Activated CD4-positive, alpha-beta T cell treated with anti-CD3 and anti-CD28 coated beads, Interleukin-2, amount 50 U/mL, for 1 hour (primary cell): Measurements from ENCODE around the gene EFHD1.
"Not testable (repeated sequence)": the region's sequence is repeated elsewhere in the genome, so short reads cannot be mapped to it uniquely, and the experiment has no call there.

Experiments
- DNase-seq: peaks from one replicate; pipeline ENCODE4 v3.0.0-alpha.2; 2020

Gene EFHD1

GRCh38 chr2:232655392-232655791 lies 22.0 kb downstream of the EFHD1 start:
- DNase-seq: no peak

- DNase-seq: no peak
Measured at GRCh38 chr2:232658217-232658785, 24.9 kb downstream of the EFHD1 start.

DNA sequence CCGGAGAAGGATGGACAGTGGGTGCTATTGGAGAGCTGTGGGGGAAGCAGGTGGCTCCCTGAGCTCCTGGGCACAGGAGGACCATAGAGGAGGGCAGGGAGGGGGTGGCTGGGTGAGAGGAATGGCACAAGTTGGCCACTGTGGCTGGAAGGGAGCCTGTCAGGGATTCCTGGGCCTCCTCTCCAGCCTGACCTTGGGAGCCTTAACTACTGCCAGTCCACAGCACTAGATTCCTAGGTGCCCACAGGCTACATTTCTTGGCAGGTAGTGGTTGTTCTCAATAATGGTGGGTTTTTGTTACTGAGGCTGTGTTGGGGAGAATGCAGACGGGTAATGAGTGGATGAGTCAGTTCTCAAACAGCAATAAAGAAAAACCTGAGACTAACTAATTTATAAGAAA lies 26.0 kb downstream of the EFHD1 start:
- no peak for DNase-seq

DNA sequence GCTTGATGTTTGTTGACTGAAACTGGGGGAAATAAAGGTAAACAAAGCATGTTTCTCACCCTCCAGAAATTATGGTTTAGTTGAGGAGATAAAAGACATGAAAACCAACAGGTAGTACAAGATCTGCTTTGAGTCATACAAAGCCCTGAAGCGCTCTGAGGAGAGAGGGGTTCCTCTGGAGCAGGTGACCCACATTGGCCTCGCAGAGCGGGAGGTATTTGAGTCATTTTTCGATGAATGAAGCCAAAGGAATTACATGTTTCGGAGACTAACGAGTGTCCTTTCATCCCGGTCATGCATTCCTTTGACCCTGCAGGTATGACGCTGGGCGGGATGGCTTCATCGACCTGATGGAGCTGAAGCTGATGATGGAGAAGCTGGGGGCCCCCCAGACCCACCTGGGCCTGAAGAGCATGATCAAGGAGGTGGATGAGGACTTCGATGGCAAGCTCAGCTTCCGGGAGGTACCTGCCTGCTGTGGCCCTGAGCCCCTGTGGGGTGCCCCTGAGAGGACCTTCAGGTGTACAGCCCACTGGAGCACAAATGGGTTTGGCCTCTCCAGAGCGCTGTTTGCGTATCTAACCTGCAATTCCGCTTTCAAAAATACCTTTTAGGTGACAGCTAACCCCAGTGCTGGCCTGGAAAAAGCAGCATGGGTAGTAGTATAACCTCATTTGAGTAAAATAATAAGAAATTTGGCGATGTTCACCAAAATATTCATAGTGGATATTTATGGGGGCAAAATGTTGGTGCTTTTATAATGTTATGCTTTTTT lies 29.3 kb downstream of the EFHD1 start:
- no peak for DNase-seq

DNA sequence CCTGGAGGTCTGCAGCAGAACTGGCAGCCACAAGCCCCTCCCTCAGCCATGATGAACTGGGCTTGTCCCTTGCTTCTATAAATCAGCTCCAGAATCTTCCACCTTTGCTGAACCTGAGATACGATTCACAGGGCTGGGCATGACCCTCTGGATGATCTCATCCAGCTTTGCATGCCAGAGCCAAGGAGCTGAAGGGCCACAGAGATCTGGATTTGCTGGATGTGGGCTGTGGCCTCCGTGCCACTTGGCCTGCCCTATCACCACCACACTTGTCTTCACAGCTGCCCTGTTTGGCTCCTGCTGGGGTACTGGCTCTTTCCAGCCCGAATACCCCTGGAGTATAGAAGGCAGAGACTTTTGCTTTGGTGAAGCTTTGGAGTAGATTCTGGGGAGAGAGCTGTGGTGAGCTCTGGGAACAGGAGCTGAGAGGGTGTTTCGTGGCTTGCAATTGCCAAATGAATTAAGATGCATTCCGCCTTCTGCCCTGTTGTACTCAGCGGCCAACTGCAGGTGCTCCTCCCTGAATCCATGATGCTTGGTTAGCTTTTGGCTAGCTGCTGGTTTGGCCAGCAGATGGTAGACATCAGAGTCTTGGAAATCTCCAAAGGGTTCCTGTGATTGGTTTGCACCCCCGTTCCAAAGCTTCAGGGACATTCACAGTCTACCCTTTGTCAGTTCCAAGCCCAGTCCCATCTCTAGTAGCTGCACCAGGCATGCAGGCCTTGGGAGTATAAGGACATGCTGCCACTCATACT lies 32.8 kb downstream of the EFHD1 start:
- DNase-seq: no peak

DNA sequence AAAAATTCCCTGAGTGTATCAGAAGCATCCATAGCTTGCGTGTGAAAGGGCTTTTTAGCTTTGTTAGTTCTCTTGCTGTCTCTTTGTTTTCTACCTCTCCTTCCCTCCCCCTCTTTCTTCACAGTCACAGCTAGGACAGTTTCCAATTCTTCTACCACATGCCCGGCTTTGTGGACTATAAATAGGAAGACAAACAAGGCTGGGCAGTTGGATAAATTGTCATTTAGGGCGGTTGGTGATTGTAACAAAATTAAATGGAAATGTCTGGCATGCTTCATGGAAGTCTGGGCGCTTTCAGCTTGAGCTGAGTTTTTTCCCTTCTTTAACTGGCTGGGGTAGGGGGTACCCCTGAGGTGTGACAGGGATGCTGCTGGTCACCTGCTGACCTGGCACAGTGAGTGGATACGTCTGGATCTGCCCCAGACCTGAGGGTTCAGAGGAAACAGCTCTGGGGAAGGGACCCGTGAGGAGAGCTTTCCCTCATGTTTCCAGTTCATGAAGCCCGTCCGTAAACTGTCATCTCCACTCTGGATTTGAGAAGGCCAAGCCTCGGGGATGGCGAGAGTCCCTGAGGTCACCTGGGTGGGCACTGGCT lies 34.7 kb downstream of the EFHD1 start:
- DNase-seq: no peak

- no peak for DNase-seq
Measured at GRCh38 chr2:232668805-232669444, 35.5 kb downstream of the EFHD1 start.

DNA sequence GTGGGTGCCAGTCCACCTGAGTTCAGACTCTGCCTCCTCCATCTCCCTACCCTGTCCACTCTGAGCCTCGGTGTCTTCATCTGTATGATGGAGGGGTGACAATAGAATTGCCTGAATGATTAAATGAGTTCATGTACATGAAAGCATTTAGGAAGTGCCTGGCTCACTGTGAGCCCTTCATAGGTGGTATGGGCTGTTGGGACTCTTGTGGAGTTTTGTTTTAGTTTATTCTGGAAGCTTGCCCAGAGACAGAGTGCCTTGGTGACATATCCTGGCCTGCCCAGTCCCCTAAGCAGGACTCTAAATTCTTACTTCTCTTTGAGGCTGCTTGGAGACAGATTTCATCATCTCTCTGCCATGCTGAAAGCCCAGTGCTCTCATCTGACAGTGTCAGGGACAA lies 39.2 kb downstream of the EFHD1 start:
- DNase-seq: no peak

DNA sequence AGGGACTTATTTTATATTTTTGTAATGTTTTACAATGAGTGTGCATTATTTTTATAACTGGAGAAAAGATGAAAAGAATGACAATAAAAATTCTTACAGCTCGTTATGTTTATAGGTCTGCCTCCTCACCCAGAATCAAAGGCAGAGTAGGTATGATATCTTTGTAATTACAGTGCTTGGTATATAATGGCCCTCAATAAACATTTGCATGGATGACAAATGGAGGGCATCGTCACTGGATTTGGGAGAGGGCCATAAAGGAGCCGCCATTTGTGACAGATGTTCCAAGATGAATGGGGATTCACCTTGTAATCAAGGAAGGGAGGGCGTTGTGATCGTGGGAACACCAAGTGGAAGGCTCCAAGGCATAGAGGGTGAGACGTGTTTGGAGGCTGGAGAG lies 41.1 kb downstream of the EFHD1 start:
- no peak for DNase-seq

DNA sequence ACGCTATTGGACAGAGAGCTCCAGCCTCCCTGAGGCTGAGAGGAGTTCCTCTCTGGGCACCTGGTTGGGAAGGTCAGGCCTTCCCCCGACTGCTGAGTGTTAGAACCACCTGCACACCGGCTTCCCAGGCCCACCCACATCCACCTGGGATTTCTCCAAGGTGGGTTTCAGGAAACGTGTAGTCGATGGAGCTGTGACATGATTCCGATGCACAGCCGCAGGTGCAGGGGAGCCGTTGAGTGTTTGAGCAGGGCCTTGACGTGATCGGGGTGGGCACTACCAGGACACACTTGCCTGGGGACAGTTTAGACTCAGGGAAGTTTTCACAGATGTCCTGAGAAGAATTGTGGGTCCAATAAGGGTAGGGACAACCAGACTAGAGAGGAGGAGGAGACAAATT lies 42.0 kb downstream of the EFHD1 start:
- DNase-seq: no peak

- no peak for DNase-seq
Measured at GRCh38 chr2:232680006-232680405, 46.6 kb downstream of the EFHD1 start.

- no peak for DNase-seq
Measured at GRCh38 chr2:232681527-232681926, 48.1 kb downstream of the EFHD1 start.

DNA sequence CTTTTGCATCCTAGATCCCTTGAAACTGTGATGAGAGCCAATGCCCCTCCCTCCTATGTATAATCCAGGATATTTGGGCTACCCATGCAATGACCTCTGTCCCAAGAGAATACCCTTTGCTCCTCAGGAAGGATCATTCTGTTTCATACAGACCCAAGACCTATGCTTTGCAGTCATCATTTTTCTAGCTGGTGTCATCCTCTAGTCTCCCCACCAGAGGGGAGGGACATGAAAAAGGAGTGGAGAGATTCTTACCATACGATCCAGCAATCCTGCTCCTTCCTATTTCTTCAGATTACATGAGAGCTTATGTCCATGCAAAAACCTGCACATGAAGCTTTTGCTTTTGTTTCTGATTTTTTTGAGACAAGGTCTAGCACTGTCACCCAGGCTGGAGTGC lies 50.0 kb downstream of the EFHD1 start:
- DNase-seq: no peak

- not testable (repeated sequence) for DNase-seq
Measured at GRCh38 chr2:232685391-232685790, 52.0 kb downstream of the EFHD1 start.

GRCh38 chr2:232687382-232688160 lies 54.2 kb downstream of the EFHD1 start:
- DNase-seq: no peak

DNA sequence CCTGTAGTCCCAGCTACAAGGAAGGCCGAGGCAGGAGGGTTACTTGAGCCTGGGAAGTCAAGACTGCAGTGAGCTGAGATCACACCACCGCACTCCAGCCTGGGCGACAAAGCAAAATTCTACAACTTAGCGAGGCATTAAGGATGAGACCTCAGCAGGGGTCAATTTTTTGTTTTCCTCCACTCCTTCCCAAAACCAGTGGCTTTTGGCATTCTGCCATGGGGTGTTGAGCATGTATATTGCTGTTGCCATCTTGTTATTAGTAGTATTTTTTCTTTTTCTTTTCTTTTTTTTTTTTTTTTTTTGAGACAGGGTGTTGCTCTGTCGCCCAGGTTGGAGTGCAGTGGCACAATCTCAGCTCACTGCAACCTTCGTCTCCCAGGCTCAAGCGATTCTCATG lies 54.8 kb downstream of the EFHD1 start:
- DNase-seq: no peak

DNA sequence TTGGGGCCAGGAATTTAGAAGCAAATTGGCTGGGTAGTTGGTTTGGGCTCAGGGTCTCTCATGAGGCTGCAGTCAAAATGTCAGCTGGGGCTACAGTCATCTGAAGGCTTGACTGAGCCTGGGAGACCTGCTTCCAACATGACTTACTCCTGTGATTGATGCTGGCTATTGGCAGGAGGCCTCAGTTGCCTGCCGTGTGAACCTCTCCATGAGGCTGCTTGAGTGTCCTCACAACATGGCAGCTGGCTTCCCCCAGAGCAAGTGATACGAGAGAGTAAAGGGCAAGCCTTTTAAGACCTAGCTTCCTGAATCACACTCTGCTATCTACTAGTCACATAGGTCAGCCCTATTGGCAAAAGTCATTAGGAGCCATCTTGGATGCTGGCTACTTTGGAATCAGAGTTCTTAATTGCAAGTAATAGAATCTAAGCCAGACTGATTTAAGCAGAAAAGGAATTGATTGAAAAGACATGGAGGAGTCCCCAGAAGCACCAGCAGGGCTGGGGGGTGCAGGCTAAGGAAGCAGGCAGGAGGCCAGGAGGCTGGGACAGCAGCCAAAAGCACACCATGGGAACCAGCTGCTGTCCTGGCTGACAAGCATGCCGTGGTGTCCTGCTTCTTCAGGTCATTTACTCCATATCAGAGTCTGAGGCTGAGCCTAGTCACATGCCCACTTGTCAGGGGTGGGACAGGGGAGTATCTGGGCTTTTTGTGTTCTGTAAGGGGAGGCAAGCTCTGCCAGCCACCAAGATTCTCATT lies 55.9 kb downstream of the EFHD1 start:
- DNase-seq: no peak

- not testable (repeated sequence) for DNase-seq
Measured at GRCh38 chr2:232691117-232691516, 57.7 kb downstream of the EFHD1 start.

- DNase-seq: no peak
Measured at GRCh38 chr2:232693344-232693743, 59.9 kb downstream of the EFHD1 start.

DNA sequence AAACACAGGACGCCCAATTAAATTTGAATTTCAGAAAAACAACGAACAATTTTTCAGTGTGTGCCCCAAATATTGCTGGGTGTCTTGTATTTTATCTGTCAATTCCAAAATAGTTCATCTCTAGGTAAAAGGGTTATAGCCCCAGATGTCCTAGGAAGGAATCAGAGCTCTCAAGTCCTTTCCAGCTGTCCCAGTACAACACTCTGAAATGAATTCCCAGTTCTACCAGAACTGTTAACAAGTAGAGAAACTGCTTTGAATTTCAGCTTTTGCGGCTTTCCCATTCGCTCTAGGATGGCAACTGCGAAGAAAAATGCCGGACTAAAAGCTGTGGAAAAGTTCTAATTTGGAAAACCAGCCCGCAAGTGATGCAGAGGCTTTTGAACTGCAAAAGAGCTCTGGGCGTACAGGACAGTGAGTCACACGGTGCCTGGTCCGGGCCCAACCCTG lies 63.2 kb downstream of the EFHD1 start:
- no peak for DNase-seq

DNA sequence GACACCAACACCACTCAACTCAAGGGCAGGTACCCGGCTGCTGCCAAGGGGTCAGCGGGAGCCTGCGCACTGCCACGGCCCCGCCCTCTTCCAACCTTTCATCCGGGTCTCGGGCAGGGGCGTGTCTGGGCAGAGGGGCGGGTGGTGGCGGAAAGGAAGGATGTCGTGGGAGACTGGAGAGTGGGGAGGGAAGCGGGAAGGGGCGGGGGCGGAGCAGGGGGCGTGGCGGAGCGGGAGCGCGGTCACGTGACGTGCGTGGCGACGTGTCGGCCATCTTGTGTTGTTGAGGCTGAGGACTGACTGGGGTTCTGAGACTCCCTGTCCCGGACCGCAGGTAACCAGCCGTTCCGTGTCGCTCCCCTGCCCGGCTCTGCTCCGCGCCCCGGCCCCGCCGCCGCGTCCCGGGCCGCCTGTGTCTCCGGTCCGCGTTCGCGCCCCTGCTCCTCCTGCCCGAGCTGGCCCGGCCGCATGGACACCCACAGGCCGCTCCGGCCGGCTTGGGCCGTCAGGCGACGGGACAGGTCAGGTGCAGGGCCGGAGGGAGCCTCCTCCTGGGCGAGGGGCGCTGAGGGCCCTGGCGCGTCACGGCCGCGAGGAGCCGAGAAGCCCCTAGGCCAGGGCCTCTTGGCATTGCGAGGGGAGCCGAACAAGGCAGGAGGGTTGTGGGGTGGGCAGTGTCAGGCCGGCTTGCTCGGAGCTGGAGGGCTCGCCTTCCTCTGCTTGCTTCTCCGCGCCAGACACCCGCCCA lies 63.8 kb downstream of the EFHD1 start, which contains the start of gene GIGYF2:
GIGYF2 (plus strand) TSS at position 273 of the 748 bp plus-strand sequence. CDS start 37,867 bp downstream, outside the sequence.
- DNase-seq: peak; percentile 88
